SK-N-SH treated with all-trans-retinoic acid at 6 μM for 48 hours (cell line): ENCODE data around the gene FOXO1.

ENCODE experiments used
- ARNTL ChIP-seq: fragments of 450-650 bp; formaldehyde crosslinking; IDR thresholded peaks from 2 replicates; pipeline ENCODE4 v1.5.0; 2020; ENCODE audit warnings: low read depth, mild to moderate bottlenecking, moderate library complexity, borderline replicate concordance
- PPARA ChIP-seq: fragments of 250-450 bp; sonication (Bioruptor Pico); IDR thresholded peaks from 2 replicates; pipeline ENCODE4 v1.5.0; 2020; ENCODE audit warnings: mild to moderate bottlenecking, borderline replicate concordance
- SNAI2 ChIP-seq: fragments of 250-450 bp; sonication (Bioruptor Pico); IDR thresholded peaks from 2 replicates; pipeline ENCODE4 v1.5.0; 2020; ENCODE audit warnings: mild to moderate bottlenecking, moderate library complexity
- TCF4 ChIP-seq: fragments of 250-450 bp; sonication (Bioruptor Pico); IDR thresholded peaks from 2 replicates; pipeline ENCODE4 v1.8.0; 2021; ENCODE audit warnings: mild to moderate bottlenecking, moderate library complexity, borderline replicate concordance
- TF ChIP-seq, protein P1 (sequence below): fragments of 250-450 bp; sonication (Bioruptor Pico); IDR thresholded peaks from 2 replicates; pipeline ENCODE4 v1.8.0; 2020; ENCODE audit warnings: mild to moderate bottlenecking, moderate library complexity, borderline replicate concordance
- TF ChIP-seq, protein P2 (sequence below): fragments of 250-450 bp; sonication (Bioruptor Pico); IDR thresholded peaks from 2 replicates; pipeline ENCODE4 v1.5.0; 2020; ENCODE audit warnings: mild to moderate bottlenecking, moderate library complexity

DNA sequence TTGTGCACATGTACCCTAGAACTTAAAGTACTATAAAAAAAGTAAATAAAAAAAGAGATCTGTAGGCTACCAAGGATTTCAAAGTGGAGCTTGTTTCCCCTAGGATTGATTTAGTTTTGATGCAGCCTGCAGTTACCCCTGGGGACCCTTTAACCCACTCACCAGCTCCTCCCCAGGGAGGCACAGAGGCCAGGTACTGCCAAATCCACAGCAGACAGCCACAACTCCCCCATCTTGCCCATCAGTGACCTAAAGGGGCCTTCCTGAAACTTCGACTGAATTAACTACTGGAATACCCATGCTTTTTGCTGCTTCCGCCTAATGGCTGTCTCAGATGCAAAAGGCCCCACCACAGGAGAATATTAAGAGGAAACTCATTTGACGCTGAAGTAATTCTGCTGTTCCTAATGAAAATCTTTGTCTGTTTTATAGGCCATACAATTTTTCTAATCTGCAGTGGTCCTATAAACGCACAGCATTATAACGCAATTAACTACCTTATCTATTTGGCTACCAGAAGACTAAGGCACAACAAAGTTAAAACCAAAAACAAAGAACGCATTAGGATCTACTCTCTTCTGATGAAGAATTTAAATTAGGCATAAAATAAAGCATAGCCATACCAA is 95.0 kb downstream of the FOXO1 start:
- TF ChIP-seq SNAI2 (CRISPR knock-in tag) (no peak), ARNTL (CRISPR knock-in tag) (no peak), PPARA (CRISPR knock-in tag) (no peak), TCF4 (no peak)
- TF ChIP-seq, protein P1, sequence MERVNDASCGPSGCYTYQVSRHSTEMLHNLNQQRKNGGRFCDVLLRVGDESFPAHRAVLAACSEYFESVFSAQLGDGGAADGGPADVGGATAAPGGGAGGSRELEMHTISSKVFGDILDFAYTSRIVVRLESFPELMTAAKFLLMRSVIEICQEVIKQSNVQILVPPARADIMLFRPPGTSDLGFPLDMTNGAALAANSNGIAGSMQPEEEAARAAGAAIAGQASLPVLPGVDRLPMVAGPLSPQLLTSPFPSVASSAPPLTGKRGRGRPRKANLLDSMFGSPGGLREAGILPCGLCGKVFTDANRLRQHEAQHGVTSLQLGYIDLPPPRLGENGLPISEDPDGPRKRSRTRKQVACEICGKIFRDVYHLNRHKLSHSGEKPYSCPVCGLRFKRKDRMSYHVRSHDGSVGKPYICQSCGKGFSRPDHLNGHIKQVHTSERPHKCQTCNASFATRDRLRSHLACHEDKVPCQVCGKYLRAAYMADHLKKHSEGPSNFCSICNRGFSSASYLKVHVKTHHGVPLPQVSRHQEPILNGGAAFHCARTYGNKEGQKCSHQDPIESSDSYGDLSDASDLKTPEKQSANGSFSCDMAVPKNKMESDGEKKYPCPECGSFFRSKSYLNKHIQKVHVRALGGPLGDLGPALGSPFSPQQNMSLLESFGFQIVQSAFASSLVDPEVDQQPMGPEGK (CRISPR knock-in tag) = no peak
- TF ChIP-seq, protein P2, sequence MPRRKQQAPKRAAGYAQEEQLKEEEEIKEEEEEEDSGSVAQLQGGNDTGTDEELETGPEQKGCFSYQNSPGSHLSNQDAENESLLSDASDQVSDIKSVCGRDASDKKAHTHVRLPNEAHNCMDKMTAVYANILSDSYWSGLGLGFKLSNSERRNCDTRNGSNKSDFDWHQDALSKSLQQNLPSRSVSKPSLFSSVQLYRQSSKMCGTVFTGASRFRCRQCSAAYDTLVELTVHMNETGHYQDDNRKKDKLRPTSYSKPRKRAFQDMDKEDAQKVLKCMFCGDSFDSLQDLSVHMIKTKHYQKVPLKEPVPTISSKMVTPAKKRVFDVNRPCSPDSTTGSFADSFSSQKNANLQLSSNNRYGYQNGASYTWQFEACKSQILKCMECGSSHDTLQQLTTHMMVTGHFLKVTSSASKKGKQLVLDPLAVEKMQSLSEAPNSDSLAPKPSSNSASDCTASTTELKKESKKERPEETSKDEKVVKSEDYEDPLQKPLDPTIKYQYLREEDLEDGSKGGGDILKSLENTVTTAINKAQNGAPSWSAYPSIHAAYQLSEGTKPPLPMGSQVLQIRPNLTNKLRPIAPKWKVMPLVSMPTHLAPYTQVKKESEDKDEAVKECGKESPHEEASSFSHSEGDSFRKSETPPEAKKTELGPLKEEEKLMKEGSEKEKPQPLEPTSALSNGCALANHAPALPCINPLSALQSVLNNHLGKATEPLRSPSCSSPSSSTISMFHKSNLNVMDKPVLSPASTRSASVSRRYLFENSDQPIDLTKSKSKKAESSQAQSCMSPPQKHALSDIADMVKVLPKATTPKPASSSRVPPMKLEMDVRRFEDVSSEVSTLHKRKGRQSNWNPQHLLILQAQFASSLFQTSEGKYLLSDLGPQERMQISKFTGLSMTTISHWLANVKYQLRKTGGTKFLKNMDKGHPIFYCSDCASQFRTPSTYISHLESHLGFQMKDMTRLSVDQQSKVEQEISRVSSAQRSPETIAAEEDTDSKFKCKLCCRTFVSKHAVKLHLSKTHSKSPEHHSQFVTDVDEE (CRISPR knock-in tag) = no peak
